ENCODE data around the gene PTBP3. TPM values are rescaled to one million over a fixed set of nuclear protein-coding genes. Genes with fewer than 3 reads are reported as not detected.

The PTBP3 gene
- total and polyA plus RNA-seq, 2 of the 4 experiments (the other 2 are of a cell fraction), result 8.6 to 15.6 TPM

GRCh38 chr9:112312139-112312538 lies 21.3 kb downstream of the PTBP3 start:
- Histone ChIP-seq H3K4ac (ENCODE audit: low read depth, low read length) (no peak overlapping the region), H3K18ac (ENCODE audit: low read depth, low read length) (no peak overlapping the region), H2BK120ac (ENCODE audit: low read depth, low read length) (no peak overlapping the region), H3K27me3 (ENCODE audit: control insufficient read depth, insufficient read depth, low read length) (no peaks in the 10 kb centered on the region), H3K23ac (ENCODE audit: low read depth, low read length) (no peak overlapping the region), H2BK5ac (ENCODE audit: low read depth, low read length, poor library complexity, severe bottlenecking) (no peak overlapping the region), H3K4me2 (ENCODE audit: low read depth, low read length) (no peak overlapping the region), H2BK20ac (ENCODE audit: low read depth, low read length) (no peak overlapping the region), H4K20me1 (ENCODE audit: insufficient read depth, low read length) (peaks cover 73% of the 10 kb centered on the region), H3K14ac (replicated peaks; ENCODE audit: low read depth, low read length) (no peak overlapping the region), H2AK5ac (ENCODE audit: low read depth, low read length) (no peak overlapping the region), H3K9me3 (ENCODE audit: control insufficient read depth, insufficient read depth, low read length) (no peaks in the 10 kb centered on the region), H3K4me1 (ENCODE audit: control insufficient read depth, insufficient read depth, low read length) (no peaks in the 10 kb centered on the region), H2AFZ (replicated peaks; ENCODE audit: low read length, poor library complexity) (no peak overlapping the region), H3K9me1 (ENCODE audit: insufficient read depth, low read length) (peaks cover 11% of the 10 kb centered on the region; the same call in 1 of the 2 replicates), H2AK9ac (replicated peaks; ENCODE audit: low read depth, low read length, poor library complexity) (no peak overlapping the region), H3K27ac (ENCODE audit: insufficient read depth, low read length) (no peak overlapping the region), H4K91ac (ENCODE audit: insufficient read depth, low read depth, low read length) (no peak overlapping the region), H3K36me3 (ENCODE audit: control insufficient read depth, insufficient read depth, low read length) (no peaks in the 10 kb centered on the region), H3K9ac (ENCODE audit: low read depth, low read length) (no peak overlapping the region), H3K4me3 (ENCODE audit: insufficient read depth, low read depth, low read length) (no peak overlapping the region), H3K56ac (ENCODE audit: extremely low read depth, insufficient read depth, low read length) (no peak overlapping the region), H2BK15ac (ENCODE audit: low read depth, low read length) (no peak overlapping the region), H3K79me1 (ENCODE audit: low read depth in 1 of 2, low read length in 2 of 2) (peaks cover 10 to 71% of the 10 kb centered on the region in 2 experiments; a peak in 3 of 4 replicates), H4K5ac (ENCODE audit: low read depth, low read length) (no peak overlapping the region), H4K8ac (ENCODE audit: low read depth in 2 of 2, low read length in 2 of 2) (no peak overlapping the region)
- no peak for ATAC-seq (ENCODE audit: low read depth)
- intact Hi-C loops (cut with micrococcal nuclease) (loop anchor here (5.0 kb wide), 1 partner anchor 60 kb away; no protein-coding TSS in a partner anchor), in situ Hi-C loops (cut with MboI; ENCODE audit: low sequenced_read_pairs) (no loop called here), dilution Hi-C loops (cut with HindIII; ENCODE audit: low sequenced_read_pairs, unreplicated experiment) (no loop called here)
- no peak for DNase-seq
- TF ChIP-seq CEBPB (IDR thresholded peaks at IDR 0.05; ENCODE audit: low read depth, low read length) (no peak), MAZ (IDR thresholded peaks at IDR 0.05; ENCODE audit: borderline replicate concordance, low read depth, low read length) (no peak), BHLHE40 (IDR thresholded peaks at IDR 0.05; ENCODE audit: low read depth, low read length) (no peak), USF2 (IDR thresholded peaks at IDR 0.05; ENCODE audit: low read depth, low read length) (no peak), CHD1 (IDR thresholded peaks at IDR 0.05; ENCODE audit: low read depth, low read length) (no peak), POLR2A (IDR thresholded peaks at IDR 0.05; ENCODE audit: low read depth, low read length) (no peak), FOS (IDR thresholded peaks at IDR 0.05; ENCODE audit: low read depth, low read length) (no peak), RAD21 (IDR thresholded peaks at IDR 0.05; ENCODE audit: low read length) (no peak), SMC3 (IDR thresholded peaks at IDR 0.05; ENCODE audit: low read depth, low read length) (no peak), CTCF (conservative IDR thresholded peaks at IDR 0.05; ENCODE audit: low read depth, low read length) (no peak), NFE2L2 (IDR thresholded peaks at IDR 0.05; ENCODE audit: low read depth, low read length) (no peak), ELK1 (IDR thresholded peaks at IDR 0.05; ENCODE audit: borderline replicate concordance, low read depth, low read length) (no peak), RCOR1 (IDR thresholded peaks at IDR 0.05; ENCODE audit: insufficient replicate concordance, low read length) (no peak), MAFK (IDR thresholded peaks at IDR 0.05; ENCODE audit: low read depth, low read length) (no peak), RFX5 (IDR thresholded peaks at IDR 0.05; ENCODE audit: low read depth, low read length) (no peak), MXI1 (IDR thresholded peaks at IDR 0.05; ENCODE audit: borderline replicate concordance, low read depth, low read length) (no peak)
- no CpG with 5 or more reads among the region's 7 CpGs for WGBS, 2 experiments (ENCODE audit: extremely low coverage in 2 of 2, insufficient read length in 1 of 2)
- CTCF ChIA-PET, result no interaction called here
- POLR2A ChIA-PET (ENCODE audit: unreplicated experiment), result no interaction called here
- no TSS peak for BruUV-seq (replicated peaks)

All from IMR-90 (cell line).